H1 (cell line): ENCODE data around the gene TINCR. TPM values are rescaled to one million over a fixed set of nuclear protein-coding genes. Genes with fewer than 3 reads are reported as not detected.

Experiments used
- CBX8 ChIP-seq: fragments of 300-800, 300-1000 bp; sonication (generic); IDR thresholded peaks from 2 replicates; pipeline ENCODE4 v1.7.1; 2016; ENCODE audit warnings: low read depth, low read length, borderline replicate concordance
- CEBPB ChIP-seq: IDR thresholded peaks from 2 replicates; pipeline ENCODE4 v1.6.1; 2012; ENCODE audit warnings: low read depth, low read length
- JUN ChIP-seq: IDR thresholded peaks from 2 replicates; pipeline ENCODE4 v1.6.1; 2011; ENCODE audit warnings: low read depth, mild to moderate bottlenecking, improper control_type of control experiment, low read length
- KDM4A ChIP-seq: IDR thresholded peaks from one replicate; pipeline ENCODE4 v1.7.1; 2012; ENCODE audit warnings: low read depth, mild to moderate bottlenecking, moderate library complexity, low read length, inconsistent platforms; ENCODE audit not compliant: severe bottlenecking
- NANOG ChIP-seq: IDR thresholded peaks from 2 replicates; pipeline ENCODE4 v1.6.1; 2011; ENCODE audit warnings: low read length, low read depth, mild to moderate bottlenecking, inconsistent platforms; ENCODE audit not compliant: insufficient read depth, poor library complexity, severe bottlenecking
- RXRA ChIP-seq: IDR thresholded peaks from 2 replicates; pipeline ENCODE4 v1.6.1; 2011; ENCODE audit warnings: low read depth, mild to moderate bottlenecking, low read length, moderate library complexity; ENCODE audit not compliant: insufficient read depth
- SAP30 ChIP-seq: fragments of 300-600 bp; sonication (generic); IDR thresholded peaks from 2 replicates; pipeline ENCODE4 v1.7.1; 2012; ENCODE audit warnings: low read length, moderate library complexity, mild to moderate bottlenecking, inconsistent platforms; ENCODE audit not compliant: insufficient read depth, insufficient replicate concordance
- SP1 ChIP-seq: IDR thresholded peaks from 2 replicates; pipeline ENCODE4 v1.6.1; 2011; ENCODE audit warnings: low read depth, low read length
- polyA plus RNA-seq, 7 experiments: library from polyadenylated mRNA; depleted of rRNA in 3 of 7; stranded (reverse) in 5 of 7; unstranded in 2 of 7; fragments of >200 nt in 5 of 7; fragments of 200-250 nt in 2 of 7; gene quantifications; 1 replicate in 5 of 7; 2 replicates in 1 of 7; 4 replicates in 1 of 7; pipeline versions ENCODE4 v1.2.1 to v1.2.3, GENCODE V29; 2011 to 2013; ENCODE audit warnings: missing spikeins in 2 of 7, mixed read lengths in 2 of 7
- total RNA-seq: library from RNA; stranded (reverse); fragmentation: NEBNext Ultra II Directional; extraction: Animal tissue kit (Norgen Biotek cat#: 25700); gene quantifications from 2 replicates; pipeline ENCODE4 v1.2.1, GENCODE V29; 2021

The TINCR gene
- total and polyA plus RNA-seq, 2 of the 8 experiments (the other 6 are each of a cell fraction or from before 2014, with no cell fraction given) = 0.52 to 1.4 TPM

DNA sequence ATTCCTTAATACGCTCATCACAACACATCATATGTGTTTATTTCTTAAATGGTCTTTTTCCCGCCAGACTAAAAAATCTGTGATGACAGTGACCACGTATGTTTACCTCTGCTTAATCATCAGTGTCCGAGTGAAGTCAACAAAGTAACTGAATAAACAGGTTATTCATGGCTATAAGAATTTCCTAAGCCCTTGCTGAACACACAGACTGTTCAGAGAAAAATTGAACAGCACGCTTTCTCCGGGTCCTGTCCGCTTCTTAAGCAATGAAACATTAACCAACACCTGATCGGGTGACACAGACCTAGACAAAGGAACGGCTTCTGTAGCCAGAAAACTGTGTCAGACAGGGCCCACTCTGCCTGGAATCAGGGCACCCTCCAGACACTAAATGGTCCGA lies 40.5 kb upstream of the TINCR start (continued):
- TF ChIP-seq NANOG (no peak), SAP30 (no peak), SP1 (no peak), CEBPB (no peak), CBX8 (no peak), JUN (no peak), KDM4A (no peak), RXRA (no peak)
